Endodermal cell (in vitro differentiated cells): ENCODE data around the gene PTCHD4. TPM values are rescaled to one million over a fixed set of nuclear protein-coding genes. Genes with fewer than 3 reads are reported as not detected.

Experiments
- DNase-seq: peaks from one replicate; pipeline ENCODE4 v3.0.0-alpha.2; 2017
- H3K27ac ChIP-seq: 2 replicates; pipeline ENCODE4 v1.5.1; 2013; ENCODE audit warnings: mild to moderate bottlenecking, low read depth, low read length, moderate library complexity
- H3K27me3 ChIP-seq: 2 replicates; pipeline ENCODE4 v1.6.1; 2013; ENCODE audit warnings: mild to moderate bottlenecking, low read length, moderate library complexity; ENCODE audit not compliant: insufficient read depth, control insufficient read depth, poor library complexity, severe bottlenecking
- H3K36me3 ChIP-seq: 2 replicates; pipeline ENCODE4 v1.7.0; 2013; ENCODE audit warnings: mild to moderate bottlenecking, low read length, moderate library complexity; ENCODE audit not compliant: control insufficient read depth, insufficient read depth
- H3K4me1 ChIP-seq: one replicate; pipeline ENCODE4 v1.7.0; 2013; ENCODE audit warnings: low read length; ENCODE audit not compliant: control insufficient read depth, insufficient read depth
- H3K4me3 ChIP-seq: 2 replicates; pipeline ENCODE4 v1.5.1; 2013; ENCODE audit warnings: mild to moderate bottlenecking, low read length, moderate library complexity
- H3K9ac ChIP-seq: 2 replicates; pipeline ENCODE4 v1.6.1; 2013; ENCODE audit warnings: mild to moderate bottlenecking, low read length, moderate library complexity; ENCODE audit not compliant: poor library complexity, severe bottlenecking; ENCODE audit errors: extremely low read depth
- H3K9me3 ChIP-seq: 2 replicates; pipeline ENCODE4 v1.6.1; 2013; ENCODE audit warnings: mild to moderate bottlenecking, low read length, moderate library complexity; ENCODE audit not compliant: control insufficient read depth
- H3K27ac Mint-ChIP-seq: 2 replicates; pipeline ENCODE4 v1.8.0; 2020; ENCODE audit warnings: mixed read lengths
- H3K27me3 Mint-ChIP-seq: 2 replicates; pipeline ENCODE4 v1.8.0; 2021; ENCODE audit warnings: mild to moderate bottlenecking, mixed read lengths; ENCODE audit not compliant: insufficient read depth
- H3K36me3 Mint-ChIP-seq: 2 replicates; pipeline ENCODE4 v1.8.0; 2020; ENCODE audit warnings: low read depth, mixed read lengths
- H3K4me1 Mint-ChIP-seq: 2 replicates; pipeline ENCODE4 v1.8.0; 2020; ENCODE audit warnings: mixed read lengths
- H3K4me3 Mint-ChIP-seq: 2 replicates; pipeline ENCODE4 v1.8.0; 2020; ENCODE audit warnings: mild to moderate bottlenecking, moderate library complexity, mixed read lengths
- H3K9me3 Mint-ChIP-seq: 2 replicates; pipeline ENCODE4 v1.8.0; 2020; ENCODE audit warnings: mild to moderate bottlenecking, mixed read lengths
- CTCF ChIP-seq: fragments of 200-600 bp; sonication (generic); conservative IDR thresholded peaks from 2 replicates; pipeline ENCODE4 v1.5.0; 2021; ENCODE audit warnings: antibody characterized with exemption, mild to moderate bottlenecking
- WGBS, 2 experiments: methylation state at CpG; one replicate each; pipeline versions ENCODE4 v1.1.5 to v1.1.7; 2013; ENCODE audit warnings: missing lambda C conversion rate in 2 of 2, mixed read lengths in 1 of 2; ENCODE audit not compliant: insufficient coverage in 1 of 2, insufficient read length in 1 of 2; 5-methylcytosine and 5-hydroxymethylcytosine counted together
- total RNA-seq, 2 donors: library from RNA; stranded (reverse); fragmentation: NEBNext Ultra II Directional in 1 of 2; extraction: Animal tissue kit (Norgen Biotek cat#: 25700) in 1 of 2; gene quantifications; 2 replicates in 1 of 2; 3 replicates in 1 of 2; pipeline ENCODE4 v1.2.1, GENCODE V29; 2021

The PTCHD4 gene
- total RNA-seq, 2 donors from 2014 or later = 0.11 to 0.42 TPM

GRCh38 chr6:48075181-48075580, 35.8 kb downstream of the PTCHD4 start:
- peaks cover 3% of the 10 kb centered on the region for H3K36me3 Mint-ChIP-seq
- Histone ChIP-seq H3K36me3 (no peaks in the 10 kb centered on the region), H3K9ac (no peak overlapping the region), H3K9me3 (peaks cover 11% of the 10 kb centered on the region), H3K4me3 (no peak overlapping the region), H3K27me3 (peaks cover 10% of the 10 kb centered on the region), H3K27ac (no peak overlapping the region), H3K4me1 (no peaks in the 10 kb centered on the region)
- no peak overlapping the region for H3K27ac Mint-ChIP-seq
- peaks cover 7% of the 10 kb centered on the region for H3K9me3 Mint-ChIP-seq
- no peak for DNase-seq
- H3K27me3 Mint-ChIP-seq = peaks cover 15% of the 10 kb centered on the region
- H3K4me3 Mint-ChIP-seq = no peak overlapping the region
- no peak for TF ChIP-seq CTCF
- peaks cover 9% of the 10 kb centered on the region for H3K4me1 Mint-ChIP-seq

GRCh38 chr6:48073976-48074767, 36.8 kb downstream of the PTCHD4 start:
- peaks cover 7% of the 10 kb centered on the region for H3K9me3 Mint-ChIP-seq
- Histone ChIP-seq H3K4me3 (no peak overlapping the region), H3K27ac (no peak overlapping the region), H3K36me3 (no peaks in the 10 kb centered on the region), H3K4me1 (no peaks in the 10 kb centered on the region), H3K27me3 (peaks cover 20% of the 10 kb centered on the region), H3K9ac (no peak overlapping the region), H3K9me3 (peaks cover 11% of the 10 kb centered on the region)
- peaks cover 25% of the 10 kb centered on the region for H3K27me3 Mint-ChIP-seq
- peaks cover 3% of the 10 kb centered on the region for H3K36me3 Mint-ChIP-seq
- H3K4me1 Mint-ChIP-seq = peaks cover 13% of the 10 kb centered on the region
- 93 to 100% methylated on average over 2 to 8 of the region's 8 CpGs for WGBS, 2 experiments
- peak; percentile 45 for DNase-seq
- H3K27ac Mint-ChIP-seq = no peak overlapping the region
- TF ChIP-seq CTCF = no peak
- no peak overlapping the region for H3K4me3 Mint-ChIP-seq

GRCh38 chr6:48071833-48072232, 39.2 kb downstream of the PTCHD4 start:
- DNase-seq = no peak
- Histone ChIP-seq H3K9ac (no peak overlapping the region), H3K4me3 (no peak overlapping the region), H3K27me3 (peaks cover 38% of the 10 kb centered on the region), H3K36me3 (no peaks in the 10 kb centered on the region), H3K27ac (no peak overlapping the region), H3K9me3 (peaks cover 5% of the 10 kb centered on the region), H3K4me1 (no peaks in the 10 kb centered on the region)
- no peaks in the 10 kb centered on the region for H3K36me3 Mint-ChIP-seq
- no peak overlapping the region for H3K4me3 Mint-ChIP-seq
- no peak overlapping the region for H3K27ac Mint-ChIP-seq
- TF ChIP-seq CTCF = no peak
- H3K27me3 Mint-ChIP-seq = peaks cover 48% of the 10 kb centered on the region
- peaks cover 14% of the 10 kb centered on the region for H3K4me1 Mint-ChIP-seq
- WGBS, 2 experiments = 93 to 94% methylated on average over 2 to 3 of the region's 3 CpGs
- H3K9me3 Mint-ChIP-seq = no peaks in the 10 kb centered on the region
